Neural progenitor cell (in vitro differentiated cells): Measurements from ENCODE around the gene MCM8.

ENCODE experiments used
- EZH2 ChIP-seq: fragments of 200-600 bp; sonication (generic); IDR thresholded peaks from 2 replicates; pipeline ENCODE4 v1.6.1; 2017; ENCODE audit warnings: antibody characterized with exemption, mild to moderate bottlenecking, moderate library complexity
- EZH2phosphoT487 ChIP-seq: fragments of 200-600 bp; sonication (generic); IDR thresholded peaks from 2 replicates; pipeline ENCODE4 v1.6.1; 2017; ENCODE audit warnings: antibody characterized with exemption

DNA sequence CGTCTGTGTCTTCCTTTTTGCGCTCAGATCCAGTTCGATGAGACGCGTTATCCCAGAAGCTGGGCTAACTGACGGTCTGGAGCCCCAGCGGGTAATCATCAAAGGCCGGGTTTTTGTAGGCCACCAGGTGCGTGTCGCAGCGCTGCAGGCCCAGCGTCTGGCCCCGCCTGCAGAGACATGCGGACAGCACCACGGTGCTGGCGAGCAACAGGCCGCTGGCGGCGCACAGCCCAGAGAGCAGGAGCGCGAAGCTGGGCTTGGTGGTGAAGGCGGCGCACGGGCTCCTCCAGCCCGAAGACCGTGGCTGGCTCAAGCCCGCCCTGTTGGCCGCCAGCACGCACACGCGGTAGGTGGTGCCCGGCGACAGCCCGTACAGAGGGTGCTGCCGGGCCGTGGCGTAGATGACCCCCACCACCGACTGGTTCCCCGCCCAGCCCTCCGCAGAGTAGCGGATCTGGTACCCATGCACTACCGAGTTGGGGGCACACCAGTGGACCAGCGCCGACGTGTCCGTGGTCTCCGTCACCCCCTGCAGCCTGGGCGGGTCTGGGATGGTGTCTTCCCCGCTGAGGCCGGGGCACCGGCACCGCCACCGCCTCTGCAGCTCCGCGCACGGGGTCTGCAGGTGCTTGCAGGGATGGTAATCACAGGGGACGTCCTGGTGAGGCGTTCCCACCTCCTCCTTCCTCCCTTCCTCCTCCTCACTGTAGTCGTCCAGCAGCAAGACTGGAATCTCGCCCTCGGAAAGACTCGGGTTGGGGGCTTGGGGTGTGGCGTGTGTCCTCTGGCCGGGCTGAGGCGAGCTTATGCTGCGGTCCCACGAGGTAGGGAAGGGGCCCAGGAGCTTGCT lies 90.7 kb downstream of the MCM8 start:
- TF ChIP-seq EZH2phosphoT487 (no peak), EZH2 (no peak)
